HG03521 (cell line): ENCODE measurements around the gene TRMT44.
"Not testable (repeated sequence)": the region's sequence is repeated elsewhere in the genome, so short reads cannot be mapped to it uniquely, and the experiment has no call there.

ENCODE experiments used
- ATAC-seq: cut with Tn5 transposase; IDR thresholded peaks from one replicate; pipeline ENCODE4 v1.9.1; 2021; ENCODE audit warnings: mild to moderate bottlenecking, moderate library complexity; ENCODE audit not compliant: unreplicated experiment

Gene TRMT44

GRCh38 chr4:8491478-8491877 lies 50.9 kb downstream of the TRMT44 start:
- ATAC-seq, result not testable (repeated sequence)

DNA sequence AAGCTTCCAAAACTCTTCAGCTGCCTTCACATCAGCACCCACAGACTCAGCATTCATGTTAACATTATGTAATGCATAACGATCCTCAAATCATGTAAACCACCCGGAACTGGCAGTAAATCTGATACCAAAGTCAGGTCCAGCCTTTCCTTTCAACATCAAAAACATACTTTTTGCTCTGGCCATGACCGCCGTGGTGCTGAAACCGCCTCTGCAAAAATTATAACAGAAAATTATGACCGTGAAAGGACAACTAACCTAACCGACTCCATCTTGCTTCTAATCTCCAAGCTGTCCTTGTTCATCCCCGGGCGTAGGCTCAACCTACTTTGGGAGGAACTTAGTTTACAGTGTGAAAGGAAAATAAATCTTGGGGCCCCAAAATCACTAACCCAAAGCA lies 51.6 kb downstream of the TRMT44 start:
- ATAC-seq, result no peak

DNA sequence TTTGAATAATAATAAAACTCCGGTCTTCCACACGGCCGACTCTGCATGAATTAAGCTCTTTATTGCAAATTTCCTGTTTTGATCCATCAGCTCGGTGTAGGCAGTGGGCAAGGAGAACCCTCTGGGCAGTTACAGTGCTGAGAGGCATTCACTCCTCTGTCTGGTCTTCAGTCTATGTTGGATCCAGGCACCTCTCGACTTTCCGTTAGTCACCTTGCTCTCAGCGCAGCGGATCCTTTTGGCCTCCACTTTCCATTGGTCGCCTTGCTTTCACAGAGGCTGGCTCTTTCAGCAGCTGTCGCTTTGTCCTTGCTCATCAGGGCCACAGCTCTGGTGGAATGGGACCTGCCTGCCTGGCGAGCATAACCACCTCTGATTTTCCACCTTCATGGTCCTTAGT lies 52.9 kb downstream of the TRMT44 start:
- no peak for ATAC-seq

- ATAC-seq, result no peak
These were observed 53.6 kb downstream of the TRMT44 start for GRCh38 chr4:8494218-8494617.

- ATAC-seq, result no peak
These were observed 54.5 kb downstream of the TRMT44 start for GRCh38 chr4:8494983-8495548.

DNA sequence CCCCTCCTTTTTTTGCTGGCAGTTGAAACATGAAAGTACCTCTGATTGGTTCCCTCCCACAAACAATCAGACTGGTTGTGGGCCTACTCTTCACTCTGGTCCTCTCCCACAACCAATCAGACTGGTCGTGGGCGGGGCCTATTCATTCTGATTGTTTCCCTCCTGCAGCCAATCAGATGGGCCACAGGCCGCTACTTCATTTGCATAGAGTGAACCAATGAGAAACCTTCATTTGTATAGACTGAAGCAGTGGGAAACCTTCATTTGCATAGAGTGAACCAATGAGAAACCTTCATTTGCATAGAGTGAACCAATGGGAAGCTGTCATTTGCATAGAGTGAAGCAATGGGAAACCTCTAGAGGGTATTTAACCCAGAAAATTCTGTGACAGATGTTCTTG lies 55.2 kb downstream of the TRMT44 start:
- ATAC-seq, result no peak

GRCh38 chr4:8497762-8498161 lies 57.2 kb downstream of the TRMT44 start:
- no peak for ATAC-seq

- no peak for ATAC-seq
These were observed 60.4 kb downstream of the TRMT44 start for GRCh38 chr4:8500966-8501365.

DNA sequence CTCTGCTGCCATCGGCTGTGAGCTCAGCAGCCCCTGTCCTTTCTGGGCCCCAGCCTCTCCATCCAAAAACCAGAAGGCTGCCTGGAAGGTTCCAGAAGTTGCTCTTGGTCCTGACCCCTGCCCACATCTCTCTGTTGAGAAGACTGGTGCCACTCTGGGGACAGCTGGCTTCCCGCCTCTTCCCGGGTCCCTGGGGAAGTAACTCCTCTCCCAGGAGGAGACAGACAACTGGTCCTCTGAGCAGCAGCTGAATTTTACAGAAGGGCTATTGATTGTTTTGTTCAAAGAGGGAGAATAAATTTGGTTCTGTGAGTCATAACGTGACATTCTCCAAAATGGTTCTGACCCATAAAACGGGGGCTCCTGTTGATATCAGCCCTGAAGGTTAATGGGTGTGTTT lies 61.2 kb downstream of the TRMT44 start:
- no peak for ATAC-seq

GRCh38 chr4:8502371-8502770 lies 61.8 kb downstream of the TRMT44 start:
- no peak for ATAC-seq

- ATAC-seq, result no peak
These were observed 62.4 kb downstream of the TRMT44 start for GRCh38 chr4:8502836-8503585.

DNA sequence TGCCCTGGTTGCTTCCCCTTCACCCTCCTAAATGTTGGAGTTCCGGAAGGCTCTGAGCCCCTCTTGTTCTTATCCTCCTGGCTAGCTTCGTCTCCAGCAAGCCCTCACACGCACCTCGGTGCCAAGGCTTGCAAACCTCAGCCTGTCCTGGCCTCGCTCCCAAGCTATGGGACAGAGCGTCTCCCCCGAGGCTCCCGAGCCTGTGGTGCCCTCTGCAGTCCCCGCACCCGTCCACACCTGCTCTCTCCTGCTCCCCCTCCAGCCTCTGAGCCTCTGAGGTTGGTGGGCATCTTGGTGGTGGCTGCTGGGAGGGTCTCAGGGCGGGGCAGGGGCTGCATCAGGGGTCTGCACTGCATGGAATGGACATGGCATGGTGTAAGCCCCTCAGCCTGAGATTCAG lies 63.2 kb downstream of the TRMT44 start:
- no peak for ATAC-seq

- ATAC-seq, result no peak
These were observed 63.9 kb downstream of the TRMT44 start for GRCh38 chr4:8504279-8505007.

DNA sequence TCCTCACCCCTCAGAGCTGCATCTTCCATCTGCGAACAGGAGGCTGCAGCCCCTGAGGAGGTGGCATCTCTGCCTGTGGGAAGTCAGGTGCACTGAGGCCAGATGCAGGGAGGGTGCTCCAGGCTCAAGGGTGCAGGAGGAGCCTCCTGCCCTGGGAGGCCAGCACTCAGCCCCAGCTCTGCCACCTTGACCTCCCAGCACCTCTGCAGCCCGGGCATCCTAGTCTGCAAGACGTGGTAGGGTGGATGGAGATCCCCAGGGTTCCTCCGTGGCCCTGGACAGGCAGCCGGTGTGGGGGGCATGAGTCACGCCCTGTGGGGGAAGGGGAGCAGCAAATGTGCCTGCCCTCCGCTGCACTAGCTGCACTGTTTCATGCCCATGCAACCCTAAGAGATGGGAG lies 64.7 kb downstream of the TRMT44 start:
- no peak for ATAC-seq

DNA sequence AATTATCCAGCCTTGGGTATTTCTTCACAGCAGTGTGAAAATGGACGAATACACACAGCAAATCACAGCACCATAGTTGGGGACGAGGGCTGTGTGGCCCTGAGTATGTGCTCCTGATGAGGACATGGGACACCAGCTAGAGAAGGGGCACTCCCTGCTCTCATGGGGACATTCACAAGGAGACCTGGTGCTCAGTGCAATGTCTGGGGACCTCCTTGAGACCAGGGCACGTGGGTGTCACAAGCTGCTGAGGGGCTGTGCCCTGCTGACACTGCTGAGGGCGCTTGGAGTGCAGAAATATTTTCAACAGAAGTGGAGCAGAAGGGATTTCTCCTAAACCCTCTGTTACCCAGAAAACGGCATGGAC lies 65.4 kb downstream of the TRMT44 start:
- no peak for ATAC-seq

GRCh38 chr4:8506373-8507195 lies 66.0 kb downstream of the TRMT44 start:
- ATAC-seq, result no peak

DNA sequence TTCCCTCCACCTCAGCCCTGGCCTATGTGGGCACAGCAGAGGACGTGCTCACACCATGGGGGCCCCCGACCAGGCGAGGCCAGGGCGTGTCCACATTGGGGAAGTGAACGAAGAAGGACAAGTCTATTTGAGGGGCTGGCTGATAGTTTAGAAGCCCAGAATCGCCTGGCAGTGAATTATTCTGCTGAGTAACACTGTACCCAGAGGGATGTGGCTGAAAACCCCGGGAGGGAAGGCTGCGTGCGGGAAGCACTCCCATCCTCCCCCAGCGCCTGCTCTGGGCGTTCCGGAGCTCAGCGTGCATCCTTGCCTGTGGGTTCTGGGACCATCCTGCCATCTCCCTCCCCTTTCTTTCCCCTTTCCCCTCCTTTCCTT lies 66.6 kb downstream of the TRMT44 start:
- ATAC-seq, result no peak

GRCh38 chr4:8507624-8508023 lies 67.0 kb downstream of the TRMT44 start:
- no peak for ATAC-seq

DNA sequence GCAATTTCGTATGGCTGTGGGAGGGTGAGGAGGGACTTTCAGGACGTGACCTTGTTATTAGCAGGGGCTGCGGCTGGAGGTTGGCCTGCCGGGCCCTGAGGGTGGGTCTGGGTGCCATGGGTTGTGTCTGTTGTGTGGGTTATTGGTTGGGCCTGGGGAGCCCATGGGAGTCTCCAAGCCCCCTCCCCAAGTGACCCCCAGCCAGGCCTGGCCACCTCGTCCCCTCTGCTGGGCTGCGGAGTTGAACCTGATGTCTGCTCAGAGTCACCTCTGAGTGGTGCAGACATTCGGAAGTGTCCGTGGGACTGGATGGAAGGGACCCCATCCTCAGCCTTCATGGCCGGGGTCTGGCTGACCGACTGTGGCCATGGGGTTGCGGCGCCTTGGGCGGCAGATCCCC lies 67.7 kb downstream of the TRMT44 start:
- no peak for ATAC-seq

GRCh38 chr4:8508740-8509139 lies 68.2 kb downstream of the TRMT44 start:
- no peak for ATAC-seq

- ATAC-seq, result no peak
These were observed 68.9 kb downstream of the TRMT44 start for GRCh38 chr4:8509311-8509950.
